Stimulated activated naive CD8-positive, alpha-beta T cell treated with anti-CD3 and anti-CD28 coated beads, Interleukin-15, Interleukin-2, amounts not matched to agents 100 U/mL and 50 U/mL, for 24 hours (primary cell): Measurements from ENCODE around the gene DNAJB1.

Experiments
- ATAC-seq: fragments of 150-1000 bp; cut with Tn5 transposase; one replicate; pipeline ENCODE4 v1.10.0; 2021
- DNase-seq: peaks from one replicate; pipeline ENCODE4 v3.0.0; 2021

DNAJB1 gene

GRCh38 chr19:14495672-14496028 is 22.5 kb downstream of the DNAJB1 start:
- ATAC-seq (no peak), DNase-seq (no peak)

GRCh38 chr19:14494910-14495671 is 23.1 kb downstream of the DNAJB1 start:
- DNase-seq (no peak), ATAC-seq (no peak)

DNA sequence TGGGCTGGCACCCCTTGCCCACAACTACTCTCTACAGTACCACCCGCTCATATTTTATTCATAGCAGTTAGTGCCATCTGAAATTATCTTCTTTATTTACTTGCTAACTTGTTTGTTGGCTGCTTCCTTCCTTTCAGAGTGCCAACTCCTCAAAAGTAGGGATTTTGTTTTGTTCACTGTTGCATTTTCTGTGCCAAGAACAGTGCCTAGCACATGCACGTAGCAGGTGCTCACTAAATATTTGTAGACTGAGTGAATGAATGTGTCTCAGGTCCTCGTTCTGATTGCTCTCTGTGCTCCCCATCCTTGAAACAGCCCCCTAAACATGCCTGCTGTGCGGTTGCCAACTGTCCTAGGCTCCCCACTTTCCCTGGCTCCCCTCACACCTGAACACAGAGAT is 23.8 kb downstream of the DNAJB1 start:
- no peak for ATAC-seq

DNA sequence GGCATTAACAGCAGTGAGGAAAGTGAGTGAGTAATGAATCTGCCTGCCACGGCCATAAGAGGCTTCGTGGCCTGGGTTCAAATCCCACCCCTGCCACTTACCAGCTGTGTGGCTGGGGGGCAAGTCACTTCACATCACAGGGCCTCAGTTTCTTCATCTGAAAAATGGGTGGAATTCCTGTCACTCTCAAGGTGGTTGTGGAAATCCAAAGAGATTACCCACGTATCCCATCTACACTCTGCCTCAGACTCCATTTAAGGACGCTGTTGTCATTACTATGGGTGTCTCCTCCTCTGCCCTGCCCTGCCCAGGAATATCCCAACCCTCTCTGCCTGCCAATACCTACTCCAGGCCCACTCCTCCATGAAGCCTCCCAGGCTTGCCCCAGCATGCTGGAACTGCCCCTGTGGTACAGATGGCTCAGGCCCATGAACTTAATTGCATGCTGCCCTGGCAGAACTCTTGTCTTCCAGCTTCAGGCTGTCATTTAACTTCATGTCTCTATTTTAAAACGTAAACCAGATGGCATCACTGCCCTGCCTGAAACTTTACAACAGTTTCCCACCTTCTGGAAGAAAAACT is 25.4 kb downstream of the DNAJB1 start:
- DNase-seq (no peak), ATAC-seq (no peak)

More for the DNA sequence above, 23.8 kb downstream of the DNAJB1 start:
- DNase-seq = no peak

GRCh38 chr19:14487370-14488125 is 30.6 kb downstream of the DNAJB1 start:
- no peak for DNase-seq
- no peak for ATAC-seq

GRCh38 chr19:14482172-14482941 is 35.8 kb downstream of the DNAJB1 start:
- no peak for DNase-seq
- no peak for ATAC-seq

GRCh38 chr19:14480700-14481079 is 37.5 kb downstream of the DNAJB1 start:
- DNase-seq (no peak), ATAC-seq (no peak)

DNA sequence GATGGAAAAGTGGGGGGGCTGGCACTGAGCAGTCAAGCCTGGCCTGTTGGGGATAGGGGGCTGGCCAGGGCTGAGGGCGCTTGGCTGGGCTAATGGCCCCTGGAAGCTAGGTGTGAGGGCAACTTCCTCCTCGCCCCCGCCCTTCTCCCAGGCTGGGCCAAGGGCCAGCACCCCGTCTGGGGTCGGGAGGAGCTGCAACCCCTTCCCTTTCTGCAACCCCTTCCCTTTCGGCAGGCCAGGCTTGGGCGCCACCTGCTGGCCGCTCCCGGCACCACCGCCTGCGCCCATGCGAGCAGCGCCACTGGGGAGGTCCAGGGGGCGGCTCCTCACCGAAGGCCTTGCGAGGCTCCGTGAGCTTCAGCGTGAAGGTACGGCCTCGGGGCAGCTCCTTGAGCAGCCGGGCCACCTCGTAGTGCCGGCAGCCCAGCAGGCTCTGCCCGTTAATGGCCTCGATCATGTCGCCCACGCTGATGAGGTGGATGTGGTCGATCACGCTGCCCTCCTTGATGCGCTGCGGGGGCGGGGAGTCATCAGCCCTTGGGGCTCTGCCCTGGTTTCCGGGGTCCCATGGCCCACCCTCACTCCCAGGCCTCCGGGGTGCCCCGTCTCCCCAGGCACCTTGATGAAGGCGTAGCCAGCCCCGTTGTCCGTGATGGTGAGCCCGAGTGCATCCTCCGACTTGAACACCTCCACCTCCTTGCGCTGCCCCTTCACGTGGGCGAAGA is 38.1 kb downstream of the DNAJB1 start:
- DNase-seq = peak; percentile 84
- peak; percentile 39 for ATAC-seq

- ATAC-seq = no peak
- no peak for DNase-seq
Observed at GRCh38 chr19:14479309-14479974, 38.8 kb downstream of the DNAJB1 start.

- DNase-seq (no peak), ATAC-seq (no peak)
Observed at GRCh38 chr19:14478113-14478545, 40.1 kb downstream of the DNAJB1 start.

DNA sequence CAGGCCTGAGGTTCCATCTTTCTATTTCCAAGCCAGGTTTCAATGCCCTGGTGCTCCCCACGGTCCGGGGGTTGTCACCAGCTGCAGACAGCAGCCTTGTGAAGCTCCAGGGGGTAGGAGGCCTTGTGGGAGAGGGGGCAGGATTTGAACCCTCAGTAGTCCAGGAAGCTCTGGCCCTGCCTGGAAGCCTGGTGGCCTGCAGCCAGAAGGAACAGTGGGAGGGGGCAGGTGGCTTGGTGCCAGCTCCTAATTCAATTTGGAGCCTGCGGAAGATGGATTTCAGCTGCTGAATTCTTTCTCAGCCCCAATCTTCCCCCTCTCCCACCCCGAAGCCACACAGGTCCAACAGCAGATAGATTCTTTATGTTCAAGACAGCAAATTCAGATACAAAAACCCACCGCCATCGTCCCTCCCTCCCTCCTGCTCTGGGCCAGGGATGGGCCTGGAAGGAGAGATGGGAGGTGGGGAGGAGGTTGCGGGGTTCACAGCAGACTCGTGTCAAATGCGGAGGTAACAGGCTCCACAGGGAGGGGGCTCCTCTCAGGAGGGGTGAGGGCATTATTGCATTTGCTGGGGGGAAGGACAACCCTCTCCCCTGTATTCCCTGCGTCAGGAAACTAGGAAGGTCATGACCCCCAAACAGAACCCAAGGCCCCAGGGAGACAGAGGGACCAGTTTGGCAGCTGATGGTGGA is 40.6 kb downstream of the DNAJB1 start:
- DNase-seq = no peak

GRCh38 chr19:14476673-14477401 is 41.4 kb downstream of the DNAJB1 start:
- no peak for ATAC-seq
- DNase-seq = peak; percentile 31

More for the DNA sequence above, 40.6 kb downstream of the DNAJB1 start:
- ATAC-seq = no peak

- DNase-seq (no peak), ATAC-seq (no peak)
Observed at GRCh38 chr19:14476327-14476672, 41.9 kb downstream of the DNAJB1 start.

GRCh38 chr19:14475251-14476073 is 42.7 kb downstream of the DNAJB1 start, which contains the start of gene PTGER1:
Gene PTGER1, minus strand, starts transcription at chr19:14475354. Its CDS starts 1,034 bp downstream, at chr19:14474320.
- DNase-seq = peak; percentile 62
- ATAC-seq = peak; percentile 71

DNA sequence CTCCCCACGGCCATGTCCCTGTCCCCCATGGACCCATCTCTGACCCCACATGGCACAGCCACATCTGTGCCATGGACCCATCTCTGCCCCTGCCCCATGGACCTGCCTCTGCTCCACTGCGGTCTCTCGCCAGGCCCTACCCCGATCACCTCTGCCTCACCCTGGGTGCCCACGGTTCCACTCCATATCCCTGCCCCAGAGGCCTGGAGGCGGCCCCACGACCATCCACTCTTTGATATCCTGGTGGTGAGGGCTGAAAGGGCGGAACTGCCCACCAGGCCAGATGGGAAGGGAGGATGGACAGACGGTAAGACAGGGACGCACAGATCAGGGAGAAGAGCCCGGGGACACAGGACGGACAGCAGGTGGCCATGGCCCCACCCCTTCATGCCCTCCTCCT is 43.4 kb downstream of the DNAJB1 start:
- DNase-seq = no peak
- ATAC-seq = no peak

GRCh38 chr19:14473978-14474578 is 44.1 kb downstream of the DNAJB1 start:
- ATAC-seq = no peak

DNA sequence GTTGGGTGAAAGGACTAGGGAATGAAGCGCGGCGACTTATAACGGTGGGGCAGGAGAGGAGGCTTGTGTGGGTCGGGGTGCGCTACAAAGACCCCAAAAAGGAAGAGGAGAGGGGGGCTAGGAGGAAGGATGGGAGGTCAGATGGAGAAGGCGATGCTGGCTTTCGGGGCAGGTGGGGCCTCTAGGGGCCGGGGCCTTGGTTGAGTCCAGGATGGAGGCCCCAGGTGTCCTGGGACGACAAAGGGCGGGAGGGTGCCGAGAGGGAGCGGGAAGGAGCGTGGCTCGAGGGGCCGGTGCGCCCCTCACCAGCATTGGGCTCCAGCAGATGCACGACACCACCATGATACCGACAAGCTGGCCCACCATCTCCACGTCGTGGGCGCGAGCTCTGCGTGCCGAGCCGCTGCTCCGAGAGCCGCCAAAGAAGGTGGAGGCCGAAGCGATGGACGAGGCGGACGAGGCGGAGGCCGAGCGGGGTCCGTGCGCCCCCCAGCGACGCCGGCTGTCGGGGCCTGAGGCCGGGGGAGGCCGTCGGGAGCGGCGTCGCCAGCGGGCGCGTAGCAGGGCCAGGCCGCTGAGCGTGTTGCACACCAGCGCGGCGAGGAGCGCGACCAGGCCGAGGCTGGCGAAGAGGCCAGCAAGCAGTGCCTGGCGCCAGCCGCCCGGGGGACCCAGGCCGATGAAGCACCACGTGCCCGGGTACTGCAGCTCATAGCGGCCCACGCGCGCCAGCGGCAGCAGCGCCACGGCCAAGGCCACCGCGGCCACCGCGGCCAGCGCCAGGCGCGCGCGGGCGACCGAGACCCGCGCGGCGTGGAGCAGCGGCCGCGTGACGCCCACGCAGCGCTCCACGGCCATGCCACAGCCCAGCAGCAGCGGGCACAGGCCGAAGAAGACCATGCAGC is 44.9 kb downstream of the DNAJB1 start:
- DNase-seq = peak; percentile 35
- ATAC-seq = no peak

More at GRCh38 chr19:14473978-14474578, 44.1 kb downstream of the DNAJB1 start:
- DNase-seq = no peak
